ENCODE data around the gene UQCRHL.

GRCh38 chr1:15770313-15770962, 37.0 kb downstream of the UQCRHL start:
- TF ChIP-seq CTCF (IDR thresholded peaks at IDR 0.05; ENCODE audit: insufficient read depth, low read depth, low read length) (no peak), EZH2 (IDR thresholded peaks at IDR 0.05; ENCODE audit: insufficient read depth, low read length) (no peak)
